ENCODE data around the gene TRAPPC12. TPM values are rescaled to one million over a fixed set of nuclear protein-coding genes. Genes with fewer than 3 reads are reported as not detected.
"Not testable (repeated sequence)": the region's sequence is repeated elsewhere in the genome, so short reads cannot be mapped to it uniquely, and the experiment has no call there.

Gene TRAPPC12
- total RNA-seq, 2 donors from 2014 or later, result 98.2 to 103 TPM

- Mint-ChIP-seq H3K27ac (no peak overlapping the region), H3K4me3 (no peak overlapping the region), H3K27me3 (ENCODE audit: insufficient read depth) (no peaks in the 10 kb centered on the region), H3K9me3 (no peaks in the 10 kb centered on the region), H3K36me3 (ENCODE audit: low read depth) (peaks cover 51% of the 10 kb centered on the region), H3K4me1 (no peaks in the 10 kb centered on the region)
- Histone ChIP-seq H3K4me3 (ENCODE audit: low read length) (no peak overlapping the region), H3K4me1 (ENCODE audit: control insufficient read depth, insufficient read depth, low read length) (no peaks in the 10 kb centered on the region), H3K36me3 (ENCODE audit: control insufficient read depth, insufficient read depth, low read length) (peaks cover 20% of the 10 kb centered on the region), H3K27me3 (ENCODE audit: control insufficient read depth, insufficient read depth, low read length, poor library complexity, severe bottlenecking) (no peaks in the 10 kb centered on the region), H3K9me3 (ENCODE audit: control insufficient read depth, low read length) (no peaks in the 10 kb centered on the region), H3K9ac (ENCODE audit: extremely low read depth, low read length, poor library complexity, severe bottlenecking) (no peak overlapping the region), H3K27ac (ENCODE audit: low read depth, low read length) (peak overlapping the region; percentile 57)
- WGBS, 2 experiments (ENCODE audit: insufficient coverage in 1 of 2, insufficient read length in 1 of 2), result 91 to 96% methylated on average over 16 to 20 of the region's 20 CpGs
- no peak for TF ChIP-seq CTCF (conservative IDR thresholded peaks at IDR 0.05)
- DNase-seq, result peak; percentile 41
Measured at GRCh38 chr2:3453190-3453999, 73.9 kb downstream of the TRAPPC12 start.

- H3K9ac ChIP-seq (ENCODE audit: extremely low read depth, low read length, poor library complexity, severe bottlenecking); DNase-seq; H3K27ac Mint-ChIP-seq; H3K4me1 ChIP-seq (ENCODE audit: control insufficient read depth, insufficient read depth, low read length); H3K27me3 Mint-ChIP-seq (ENCODE audit: insufficient read depth); H3K4me3 ChIP-seq (ENCODE audit: low read length); H3K4me1 Mint-ChIP-seq; H3K9me3 Mint-ChIP-seq; H3K27me3 ChIP-seq (ENCODE audit: control insufficient read depth, insufficient read depth, low read length, poor library complexity, severe bottlenecking); H3K4me3 Mint-ChIP-seq; H3K9me3 ChIP-seq (ENCODE audit: control insufficient read depth, low read length); H3K27ac ChIP-seq (ENCODE audit: low read depth, low read length): not testable (repeated sequence)
- peaks cover 50% of the 10 kb centered on the region for H3K36me3 Mint-ChIP-seq (ENCODE audit: low read depth)
- peaks cover 23% of the 10 kb centered on the region for H3K36me3 ChIP-seq (ENCODE audit: control insufficient read depth, insufficient read depth, low read length)
- 90 to 100% methylated on average over 1 to 6 of the region's 6 CpGs for WGBS, 2 experiments (ENCODE audit: insufficient coverage in 1 of 2, insufficient read length in 1 of 2)
Measured at GRCh38 chr2:3454005-3454404, 74.5 kb downstream of the TRAPPC12 start.

- Mint-ChIP-seq H3K4me3 (no peak overlapping the region), H3K27me3 (ENCODE audit: insufficient read depth) (no peaks in the 10 kb centered on the region), H3K9me3 (no peaks in the 10 kb centered on the region), H3K27ac (no peak overlapping the region), H3K4me1 (no peaks in the 10 kb centered on the region), H3K36me3 (ENCODE audit: low read depth) (peaks cover 44% of the 10 kb centered on the region)
- Histone ChIP-seq H3K36me3 (ENCODE audit: control insufficient read depth, insufficient read depth, low read length) (peaks cover 24% of the 10 kb centered on the region), H3K4me1 (ENCODE audit: control insufficient read depth, insufficient read depth, low read length) (no peaks in the 10 kb centered on the region), H3K9ac (ENCODE audit: extremely low read depth, low read length, poor library complexity, severe bottlenecking) (no peak overlapping the region), H3K27me3 (ENCODE audit: control insufficient read depth, insufficient read depth, low read length, poor library complexity, severe bottlenecking) (no peaks in the 10 kb centered on the region), H3K4me3 (ENCODE audit: low read length) (no peak overlapping the region), H3K27ac (ENCODE audit: low read depth, low read length) (no peak overlapping the region), H3K9me3 (ENCODE audit: control insufficient read depth, low read length) (no peaks in the 10 kb centered on the region)
- peak; percentile 53 for DNase-seq
- WGBS, 2 experiments (ENCODE audit: insufficient coverage in 1 of 2, insufficient read length in 1 of 2), result 96 to 97% methylated on average over 18 to 22 of the region's 22 CpGs
- no peak for TF ChIP-seq CTCF (conservative IDR thresholded peaks at IDR 0.05)
Measured at GRCh38 chr2:3454802-3455201, 75.3 kb downstream of the TRAPPC12 start.
